ENCODE measurements around the gene ERBB4.

ERBB4 gene

DNA sequence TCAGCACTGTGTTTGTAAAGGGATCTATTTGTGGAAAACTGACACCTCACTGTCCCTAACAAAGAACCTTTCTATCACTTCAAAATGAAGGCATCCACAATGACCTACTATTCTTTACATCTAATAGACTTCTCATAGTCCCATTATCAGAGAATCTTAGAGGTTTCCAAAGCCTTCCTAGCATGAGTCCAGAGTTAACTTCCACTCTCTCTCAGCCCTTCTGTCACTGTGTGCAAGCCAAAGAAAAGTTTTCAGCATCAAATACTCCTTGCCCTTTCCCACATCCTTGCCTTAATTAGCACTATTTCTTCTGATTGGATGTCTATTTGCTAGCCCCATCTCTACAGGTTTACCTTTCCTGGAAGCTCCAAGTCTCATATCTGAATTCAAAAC, 178.5 kb downstream of the ERBB4 start:
- no peak for DNase-seq

DNA sequence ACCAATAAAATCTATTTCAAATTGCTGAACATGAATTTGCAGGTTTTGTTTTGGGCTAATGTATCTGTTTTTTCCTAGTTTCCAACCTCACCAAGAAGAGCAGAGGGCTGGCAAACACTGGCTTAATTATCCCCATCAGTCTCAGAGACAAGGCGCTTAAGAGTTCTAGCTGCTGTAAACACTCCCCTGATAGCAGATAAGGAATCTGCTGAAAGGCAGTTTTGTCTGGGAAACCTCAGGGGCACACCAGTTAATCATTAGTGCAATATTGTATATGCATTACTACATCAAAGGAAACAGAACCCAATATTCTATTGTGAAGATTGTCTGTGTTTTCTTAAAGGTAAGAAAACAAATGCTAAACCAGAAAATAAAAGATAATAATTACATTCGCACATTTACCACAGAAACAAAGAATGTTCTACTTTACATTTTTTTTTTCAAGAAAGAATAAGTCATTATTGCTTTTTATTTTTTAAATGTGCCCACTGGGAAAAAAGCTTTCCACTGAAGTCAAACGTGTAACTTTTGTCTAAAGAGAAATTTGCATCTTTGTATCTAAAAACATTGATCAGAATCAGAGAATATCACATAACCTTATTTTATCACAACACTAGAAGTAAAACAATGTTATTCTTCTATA, 179.1 kb downstream of the ERBB4 start:
- peak; percentile 15 for DNase-seq

DNA sequence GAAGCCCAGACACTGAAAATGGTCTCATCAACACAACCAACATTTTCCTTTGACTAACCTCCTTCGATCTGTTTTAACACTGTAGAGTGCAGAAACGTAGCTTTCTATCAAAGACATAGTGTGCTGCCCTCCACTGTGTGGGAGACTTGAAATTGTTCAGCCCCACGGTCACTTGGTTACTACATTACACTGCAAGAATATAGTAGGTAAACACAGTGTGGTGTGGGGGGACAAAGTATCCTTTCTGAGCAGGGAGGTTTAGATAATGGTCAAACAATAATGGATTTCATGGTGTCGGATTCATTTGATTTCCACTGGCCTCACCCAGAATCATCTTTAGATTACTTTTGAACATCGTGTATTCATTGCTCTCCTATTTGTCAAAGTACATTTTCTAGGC, 181.0 kb downstream of the ERBB4 start:
- no peak for DNase-seq

DNA sequence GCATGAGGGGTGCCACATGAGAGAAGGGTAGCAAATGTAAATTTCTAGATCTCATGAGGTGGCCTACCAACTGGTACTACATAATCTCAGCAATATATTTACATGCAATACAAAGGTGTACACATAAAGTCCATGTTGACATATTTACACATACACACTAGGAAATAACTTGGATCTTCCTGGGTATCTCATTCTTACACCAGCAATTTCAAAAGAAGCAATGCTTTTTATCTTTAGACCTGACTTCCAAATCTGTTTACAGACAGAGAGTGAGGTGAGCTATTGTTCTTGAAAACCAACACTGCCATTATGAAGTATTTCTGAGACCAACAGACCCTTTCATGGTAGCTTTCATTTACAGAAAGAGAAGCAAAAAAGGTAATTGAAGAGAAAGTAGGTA, 184.2 kb downstream of the ERBB4 start:
- DNase-seq, result peak; percentile 6

DNA sequence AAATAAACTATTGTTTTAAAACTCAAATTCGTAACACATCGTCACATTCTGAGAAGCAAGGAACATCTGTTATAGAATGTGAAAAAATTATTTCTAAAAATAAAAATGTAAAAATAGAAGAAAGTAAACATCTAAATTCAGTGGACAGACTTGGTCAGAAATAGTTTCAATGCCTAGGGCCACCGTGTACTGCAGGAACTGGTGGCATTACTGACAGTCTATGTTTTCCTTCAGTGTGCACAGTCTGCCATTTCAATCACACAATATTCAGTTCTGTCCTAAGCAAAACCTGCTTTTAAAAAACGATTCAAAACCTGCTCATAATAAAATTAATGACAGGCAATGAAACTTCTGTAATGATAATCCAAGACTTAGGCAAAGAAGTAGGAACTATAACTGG, 190.1 kb downstream of the ERBB4 start:
- no peak for DNase-seq

DNA sequence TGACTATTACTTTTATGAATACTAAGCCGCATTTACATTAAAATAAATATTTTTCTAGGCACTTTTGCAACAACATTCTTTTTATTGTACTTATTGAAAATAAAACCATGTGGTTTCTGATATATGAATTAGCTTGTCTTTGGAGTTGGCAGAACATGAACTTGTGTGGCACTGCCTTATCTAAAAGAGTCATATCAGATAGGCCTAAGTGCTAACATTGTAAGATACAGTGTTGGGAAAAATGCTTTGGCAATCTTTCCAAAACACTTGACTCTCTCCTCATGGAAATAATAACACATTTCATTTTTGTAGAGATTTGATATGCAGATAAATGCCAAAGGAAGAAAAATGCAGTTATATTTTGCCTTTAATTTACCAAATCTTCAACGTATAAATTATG, 191.7 kb downstream of the ERBB4 start:
- DNase-seq, result no peak

DNA sequence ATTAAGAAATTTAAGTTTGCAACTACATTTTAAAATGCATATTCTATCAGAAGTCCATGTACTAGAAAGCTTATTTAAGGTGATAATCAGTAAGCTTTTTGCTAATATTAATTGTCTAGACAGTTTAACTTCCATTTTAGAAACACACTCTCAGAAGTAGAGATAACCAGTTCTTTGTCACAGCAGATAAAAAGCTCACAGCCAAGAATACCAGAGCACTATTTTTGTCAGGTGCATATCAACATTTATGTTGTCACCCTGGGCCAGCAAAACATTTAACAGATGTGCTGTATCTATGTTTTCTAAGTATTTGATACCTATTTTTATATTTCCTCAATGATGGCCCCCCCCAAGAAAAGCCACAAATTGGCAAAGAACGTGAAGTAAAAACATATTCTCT, 192.6 kb downstream of the ERBB4 start:
- DNase-seq, result no peak

DNA sequence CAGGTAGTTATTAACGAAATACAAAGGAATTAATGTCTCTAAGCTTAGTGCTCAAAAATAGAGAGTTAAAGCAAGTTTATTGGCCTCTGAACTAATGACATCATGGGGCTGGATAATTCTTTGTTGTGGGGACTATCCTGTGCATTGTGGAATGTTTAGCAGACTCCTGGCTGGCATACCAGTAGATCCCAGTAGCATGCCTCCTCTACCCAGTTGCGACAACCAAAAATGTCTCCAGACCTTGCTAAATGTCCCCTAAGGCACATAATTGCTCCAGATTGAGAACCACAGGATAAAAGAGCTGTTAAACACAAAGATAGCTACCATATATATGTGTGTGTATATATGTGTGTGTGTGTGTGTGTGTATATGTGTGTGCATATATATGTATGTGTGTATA, 194.5 kb downstream of the ERBB4 start:
- DNase-seq, result no peak

DNA sequence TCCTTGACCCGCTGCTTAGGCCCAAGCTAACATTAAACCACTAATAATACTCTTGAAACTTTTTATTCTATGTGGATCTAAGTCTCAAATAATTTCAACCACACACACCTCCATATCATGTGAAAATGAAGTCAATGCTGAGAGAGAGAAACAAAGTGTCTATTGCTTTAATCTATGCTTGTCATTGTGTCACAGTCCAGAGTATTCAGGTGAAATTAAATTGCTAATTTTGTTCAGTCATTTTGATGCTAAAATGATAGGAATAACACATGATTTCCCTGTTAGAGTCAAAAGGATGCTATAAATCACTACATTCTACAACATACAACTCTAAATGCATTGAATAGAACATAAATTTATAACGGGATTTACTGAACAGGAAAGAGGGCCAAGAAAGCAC, 195.4 kb downstream of the ERBB4 start:
- DNase-seq, result no peak

DNA sequence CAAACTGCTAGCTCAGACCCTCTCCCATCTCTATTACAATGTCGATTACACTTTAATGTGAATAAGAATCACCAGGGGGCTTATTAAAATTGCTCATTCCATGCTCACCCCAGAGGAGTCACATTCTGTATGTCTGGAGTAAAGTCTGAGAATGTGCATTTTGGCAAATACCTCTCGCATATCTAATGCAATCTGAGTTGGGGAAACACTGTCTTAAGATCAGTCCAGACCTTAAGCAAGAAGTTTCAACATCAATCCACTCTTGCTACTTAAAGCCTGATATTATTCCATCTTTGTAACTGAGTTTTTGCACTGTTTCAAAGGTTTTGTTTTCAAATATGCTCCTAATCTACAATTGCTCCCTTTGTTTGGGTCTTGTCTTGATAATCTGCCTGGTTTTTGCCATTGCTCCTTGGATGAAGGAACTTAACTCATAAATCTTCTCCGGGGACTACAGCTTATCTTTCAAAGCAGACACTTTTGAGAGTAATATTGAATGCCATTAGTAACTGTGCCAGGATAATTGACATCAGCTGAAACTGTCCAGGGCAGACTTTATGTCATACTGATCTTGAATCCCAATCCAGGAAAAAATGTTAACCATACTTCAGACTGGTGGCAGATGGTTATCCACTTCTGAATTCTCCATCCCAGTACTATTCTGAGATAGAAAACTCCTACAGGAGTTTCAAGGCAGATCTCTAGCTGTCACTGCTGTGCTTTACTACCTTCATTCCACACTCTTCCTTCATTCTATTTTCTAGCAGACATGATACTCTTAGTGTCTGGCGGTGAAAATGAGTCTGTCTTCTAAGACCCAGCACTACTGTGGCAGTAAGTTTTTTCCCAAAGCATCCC, 200.9 kb downstream of the ERBB4 start:
- no peak for DNase-seq

DNA sequence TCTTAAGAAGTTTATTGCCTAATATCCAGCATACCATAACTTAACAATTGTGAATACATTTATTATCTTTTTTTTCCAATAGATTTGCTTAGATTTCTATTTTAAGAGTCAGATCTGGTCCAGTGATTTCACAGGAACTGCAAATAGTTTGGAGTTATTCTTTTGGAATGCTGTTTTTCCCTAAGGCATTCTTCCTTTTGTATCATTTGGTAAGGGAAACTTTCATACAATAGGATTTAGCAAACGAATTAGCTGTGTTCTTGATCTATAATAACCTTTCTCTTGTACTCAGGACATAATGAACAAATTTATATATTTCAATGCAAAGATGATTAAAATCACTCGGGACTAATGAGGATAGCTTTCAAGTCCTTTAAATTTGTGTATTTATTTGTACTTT, 201.6 kb downstream of the ERBB4 start:
- DNase-seq, result no peak

DNA sequence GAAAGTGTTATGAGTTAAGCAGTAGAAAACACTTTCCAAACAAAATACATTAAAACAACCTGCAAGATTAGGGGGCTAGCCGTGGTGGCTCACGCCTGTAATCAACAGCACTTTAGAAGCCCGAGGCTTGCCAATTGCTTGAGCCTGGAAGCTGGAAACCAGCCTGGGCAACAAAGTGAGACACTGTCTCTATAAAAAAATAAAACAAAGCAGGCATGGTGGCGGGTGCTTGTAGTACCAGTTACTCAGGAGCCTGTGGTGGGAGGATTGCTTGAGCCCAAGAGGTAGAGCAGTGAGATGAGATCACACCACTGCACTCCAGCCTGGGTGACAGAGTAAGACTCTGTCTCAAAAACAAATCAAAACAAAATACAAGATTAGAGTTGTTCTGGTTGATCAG, 208.3 kb downstream of the ERBB4 start:
- DNase-seq, result no peak

DNA sequence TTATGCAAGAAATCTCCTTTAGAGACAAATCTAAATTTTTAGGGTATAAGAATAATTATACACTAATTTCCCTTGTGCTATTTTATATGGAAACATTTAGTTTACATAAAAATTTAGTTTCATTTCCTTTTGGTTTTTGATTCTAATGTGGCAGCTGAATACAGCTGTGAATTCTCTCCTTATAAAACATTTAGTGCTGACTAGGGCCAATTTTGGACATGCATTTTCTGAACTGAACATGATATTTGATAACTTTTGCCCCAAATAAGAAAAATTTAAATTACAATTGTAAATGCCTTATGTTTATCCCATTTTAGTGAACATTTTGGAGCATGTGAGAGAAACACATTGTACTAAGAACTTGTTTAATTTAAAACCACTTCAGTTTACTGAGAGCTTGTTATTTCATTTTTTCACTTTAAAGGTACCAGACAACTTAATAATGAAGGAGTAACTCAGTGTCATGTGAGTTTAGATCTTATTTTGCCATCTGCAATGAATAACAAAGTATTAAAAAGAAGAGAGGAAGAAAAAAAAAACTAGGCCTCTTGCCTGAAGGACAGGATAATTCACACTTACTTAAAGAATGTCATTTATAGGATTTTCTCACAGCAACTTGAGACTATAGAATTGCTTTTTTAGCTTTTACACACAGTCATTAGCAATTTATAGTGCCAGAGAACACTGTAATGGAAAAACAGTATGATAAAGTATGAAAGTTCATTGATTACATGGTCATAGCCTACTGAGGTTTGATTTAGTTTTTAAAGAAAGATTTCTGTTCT, 209.7 kb downstream of the ERBB4 start:
- DNase-seq, result no peak

DNA sequence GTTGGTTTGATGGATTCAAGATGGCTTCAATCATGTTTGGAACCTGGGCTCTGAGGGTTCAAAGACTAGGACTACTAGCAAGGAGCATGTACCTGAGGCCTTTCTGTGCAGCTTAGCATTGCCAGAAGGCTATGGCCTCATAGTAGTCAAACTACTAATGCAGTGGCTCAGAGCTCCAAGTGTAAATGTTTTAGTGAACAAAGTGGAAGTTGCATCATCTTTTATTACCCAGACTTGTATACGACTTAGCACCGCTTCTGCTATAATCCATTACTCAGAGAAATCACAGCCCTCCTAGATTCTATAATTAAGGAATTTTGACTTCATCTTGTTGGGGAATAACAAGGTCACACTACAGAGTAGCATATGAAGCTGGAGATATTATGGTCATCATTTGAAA, 210.5 kb downstream of the ERBB4 start:
- no peak for DNase-seq

DNA sequence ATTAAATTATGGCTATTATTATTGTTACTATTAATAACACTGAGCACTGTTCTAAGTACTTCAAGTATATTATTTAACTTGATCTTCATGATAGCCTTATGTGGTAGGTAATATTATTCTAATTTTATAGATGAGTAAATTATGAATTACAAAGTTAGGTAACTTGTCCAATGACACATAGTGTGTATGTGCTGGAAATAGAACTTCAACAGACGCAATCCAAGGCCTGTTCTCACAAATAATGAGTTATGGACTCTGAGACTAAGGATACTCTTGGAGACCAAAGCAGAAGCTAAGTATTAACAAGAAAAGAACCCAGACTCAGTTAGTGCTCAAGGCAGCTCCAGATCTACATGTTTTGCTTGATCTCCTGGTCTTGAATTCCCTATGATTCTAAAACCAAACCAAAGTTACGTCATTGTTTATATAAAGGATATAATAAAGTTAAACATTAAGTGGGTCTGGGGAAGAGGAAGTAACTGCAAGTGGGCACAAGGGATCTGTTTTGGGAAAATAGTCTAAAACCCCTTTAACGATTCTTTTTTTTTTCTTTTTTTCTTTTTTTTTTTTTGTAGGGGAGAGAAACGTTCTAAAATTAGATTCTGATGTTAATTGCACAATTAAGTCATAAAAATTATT, 211.3 kb downstream of the ERBB4 start:
- no peak for DNase-seq

DNA sequence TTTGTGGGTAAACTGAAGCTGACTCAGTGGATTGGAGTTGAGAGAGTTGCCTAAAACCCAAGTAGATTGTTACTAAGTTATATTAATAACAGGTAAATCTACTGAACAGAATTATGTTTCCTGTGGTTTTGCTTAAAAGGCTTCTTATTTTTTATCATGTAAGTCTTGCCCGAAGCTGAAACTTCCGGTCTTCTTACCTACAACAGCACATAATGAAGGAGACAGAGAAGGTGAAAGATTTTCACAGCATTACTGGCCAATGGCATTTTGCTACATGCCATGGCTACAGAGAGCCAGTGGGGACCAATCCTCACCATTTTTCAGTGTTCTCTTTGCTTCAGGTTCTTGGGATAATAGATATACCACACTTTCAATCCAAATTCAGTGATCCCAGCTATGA, 220.0 kb downstream of the ERBB4 start:
- no peak for DNase-seq

DNA sequence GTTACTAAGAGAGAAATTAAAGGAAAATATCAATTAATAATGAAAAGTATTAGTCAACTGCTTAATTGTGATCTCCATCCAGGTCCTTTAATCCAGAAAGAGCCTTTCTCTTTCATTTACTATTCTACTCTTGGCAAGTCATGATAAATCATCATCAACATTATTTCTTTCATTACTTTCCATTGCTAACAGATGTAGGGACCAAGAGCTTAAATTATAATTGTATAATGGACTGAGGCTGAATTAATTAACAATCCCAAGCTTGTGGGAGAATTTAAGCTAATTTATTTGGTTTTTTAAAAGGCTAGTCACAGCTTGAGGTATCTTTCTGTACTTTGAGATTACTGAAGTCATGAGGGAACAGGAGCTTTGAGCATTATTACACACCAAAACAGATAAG, 223.9 kb downstream of the ERBB4 start:
- DNase-seq, result no peak

DNA sequence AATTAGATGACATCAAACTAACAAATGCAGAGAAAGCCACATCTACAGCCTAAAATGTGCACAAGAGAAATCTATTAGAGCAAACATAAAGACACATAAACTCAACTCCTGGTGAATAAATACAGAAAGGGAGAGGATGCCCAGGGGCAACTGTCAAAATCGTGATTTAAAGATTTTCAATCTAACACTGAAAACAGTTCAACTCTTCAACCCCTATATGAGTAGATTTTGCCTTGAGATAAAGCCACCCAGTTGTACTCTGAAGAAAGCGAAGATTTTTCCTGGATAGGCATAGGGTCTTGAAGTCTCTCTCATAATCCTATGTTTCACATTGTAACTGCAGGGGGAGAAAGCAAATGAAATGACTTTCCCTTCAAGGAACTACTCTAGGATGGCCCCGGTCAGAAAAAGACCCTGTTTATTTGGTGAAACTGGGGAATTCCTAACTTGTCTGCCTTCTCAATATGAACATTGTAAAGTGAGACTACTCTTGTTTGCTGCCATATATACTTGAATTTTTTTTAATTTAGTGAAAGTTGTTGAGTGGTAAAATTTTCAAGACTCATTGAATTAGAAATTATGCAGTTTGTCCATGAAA, 226.7 kb downstream of the ERBB4 start:
- DNase-seq, result no peak

DNA sequence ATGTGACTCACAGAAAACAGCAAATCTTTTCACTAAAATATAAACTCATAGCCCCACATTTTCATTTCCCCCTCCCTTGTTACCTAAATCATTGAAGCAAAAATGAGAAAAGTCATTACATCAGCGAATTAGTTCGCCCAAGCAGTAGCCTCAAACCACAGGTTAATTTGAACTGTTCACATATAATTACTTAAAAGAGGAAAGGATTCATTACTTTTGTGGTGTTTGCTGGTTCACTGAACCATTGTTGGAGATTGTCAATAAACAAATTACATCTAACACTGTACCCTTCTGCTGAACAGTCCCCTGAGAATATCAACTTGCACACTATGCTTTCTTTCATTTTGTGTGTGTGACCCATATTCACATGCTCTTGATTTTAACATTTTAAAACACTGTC, 238.7 kb downstream of the ERBB4 start:
- DNase-seq, result peak; percentile 48

DNA sequence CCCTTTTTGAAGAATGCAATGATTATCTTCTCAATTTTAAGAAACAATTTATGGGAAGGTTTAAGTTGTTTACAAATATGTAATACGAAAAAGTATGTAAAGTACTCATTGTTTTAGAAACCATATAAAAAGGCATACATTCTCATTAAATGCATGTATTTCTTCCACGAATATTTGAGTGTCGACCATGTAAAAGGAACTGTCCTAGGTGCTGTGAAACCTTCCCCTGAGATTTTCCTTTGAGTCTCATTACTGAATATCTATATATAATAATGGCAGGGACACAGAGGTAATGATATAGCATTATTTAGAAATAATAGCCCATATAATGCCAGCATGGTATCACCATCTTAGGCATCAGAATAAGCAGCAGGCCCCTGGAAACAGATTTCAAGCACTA, 239.3 kb downstream of the ERBB4 start:
- no peak for DNase-seq

DNA sequence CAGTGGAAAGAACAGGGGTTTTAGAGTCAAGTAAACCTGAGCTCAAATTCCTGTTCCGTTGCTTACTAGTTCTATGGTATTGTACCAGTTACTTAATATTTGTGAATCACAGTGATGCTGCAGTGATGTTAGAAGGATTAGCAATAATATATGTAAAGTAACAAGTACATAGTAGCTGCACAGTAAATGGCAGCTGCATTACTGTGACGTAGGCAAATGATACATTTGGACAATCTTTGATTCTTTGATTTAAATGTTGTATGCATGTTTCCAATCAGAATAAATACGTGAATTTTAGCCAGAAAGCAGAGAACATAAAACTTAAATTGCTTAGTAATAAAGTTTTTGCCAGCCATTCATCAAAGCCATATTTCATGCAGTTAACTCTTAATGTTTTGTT, 243.0 kb downstream of the ERBB4 start:
- no peak for DNase-seq

DNA sequence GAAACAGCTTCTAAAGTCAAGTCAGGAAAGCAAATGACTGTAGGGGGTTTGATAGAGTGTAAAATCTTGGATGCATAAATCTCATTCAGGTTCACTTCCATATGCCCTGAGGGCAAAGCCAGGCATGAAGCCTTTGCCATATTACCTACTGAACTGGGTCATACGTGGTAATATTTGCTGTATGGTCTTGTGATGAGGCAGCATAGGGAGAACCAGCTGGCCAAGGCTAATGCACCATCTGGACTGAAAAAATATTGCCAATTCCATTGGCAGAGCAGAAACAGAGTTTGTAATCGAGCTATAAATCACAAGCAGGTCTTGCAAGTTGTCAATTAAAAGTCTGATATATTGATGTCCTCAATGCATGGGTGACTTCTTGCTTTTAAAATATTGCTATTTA, 243.8 kb downstream of the ERBB4 start:
- peak; percentile 59 for DNase-seq

DNA sequence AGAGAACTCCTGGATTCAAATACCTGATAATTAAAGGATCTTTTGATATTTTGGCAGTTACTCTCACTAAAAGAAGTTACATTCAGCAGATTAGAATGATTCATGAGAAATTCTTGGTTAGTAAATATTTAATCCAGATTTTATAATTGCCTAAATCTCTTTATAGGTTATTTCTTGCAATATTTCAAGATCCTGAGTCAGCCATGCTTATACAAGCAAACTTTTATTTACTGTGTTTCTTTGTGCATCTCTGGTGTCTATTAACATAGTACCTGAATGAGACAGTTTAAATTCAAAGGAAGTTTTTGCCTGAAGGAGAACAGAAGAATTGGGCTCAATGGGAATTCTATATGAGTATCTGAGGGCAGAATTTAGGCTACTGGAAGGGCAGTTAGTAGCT, 249.3 kb downstream of the ERBB4 start:
- DNase-seq, result no peak
